Neutrophil (primary cell): ENCODE results near the gene KRTAP5-4.

Experiments used
- H3K27ac ChIP-seq: fragments of 200-600 bp; sonication (generic); 2 replicates; pipeline ENCODE4 v1.5.1; 2016; ENCODE audit warnings: mild to moderate bottlenecking, moderate library complexity
- H3K27me3 ChIP-seq: fragments of 200-600 bp; sonication (generic); 2 replicates; pipeline ENCODE4 v1.6.0; 2016; ENCODE audit warnings: mild to moderate bottlenecking
- H3K36me3 ChIP-seq: fragments of 200-600 bp; sonication (generic); 2 replicates; pipeline ENCODE4 v1.5.1; 2017
- H3K4me1 ChIP-seq, 2 experiments: fragments of 200-600 bp in 1 of 2; sonication (generic) in 1 of 2; 1 replicate in 1 of 2; 2 replicates in 1 of 2; pipeline versions ENCODE4 v1.5.1 to v1.6.1; 2013 to 2016; ENCODE audit warnings: low read depth in 1 of 2, low read length in 1 of 2, mild to moderate bottlenecking in 1 of 2, moderate library complexity in 1 of 2; ENCODE audit not compliant: control insufficient read depth in 1 of 2, insufficient read depth in 1 of 2
- H3K4me3 ChIP-seq, 2 experiments: fragments of 200-600 bp in 1 of 2; sonication (generic) in 1 of 2; 1 replicate in 1 of 2; 2 replicates in 1 of 2; pipeline ENCODE4 v1.5.1; 2013 to 2016; ENCODE audit warnings: low read depth in 1 of 2, low read length in 1 of 2, mild to moderate bottlenecking in 1 of 2, moderate library complexity in 1 of 2
- H3K9me3 ChIP-seq: fragments of 200-600 bp; sonication (generic); 2 replicates; pipeline ENCODE4 v1.5.1; 2016
- CTCF ChIP-seq: fragments of 200-600 bp; sonication (generic); IDR thresholded peaks from 2 replicates; pipeline ENCODE4 v1.5.1; 2016; ENCODE audit warnings: antibody characterized with exemption

Gene KRTAP5-4

GRCh38 chr11:1645357-1645821 lies 23.5 kb upstream of the KRTAP5-4 start:
- no peak overlapping the region for H3K4me3 ChIP-seq
- H3K4me1 ChIP-seq, result no peaks in the 10 kb centered on the region
- H3K27ac ChIP-seq, result no peak overlapping the region
- no peak for TF ChIP-seq CTCF
- H3K27me3 ChIP-seq, result peaks cover 21% of the 10 kb centered on the region
- no peaks in the 10 kb centered on the region for H3K36me3 ChIP-seq
- H3K9me3 ChIP-seq, result no peaks in the 10 kb centered on the region

GRCh38 chr11:1644601-1645356 lies 22.8 kb upstream of the KRTAP5-4 start:
- peaks cover 27% of the 10 kb centered on the region for H3K27me3 ChIP-seq
- H3K9me3 ChIP-seq, result no peaks in the 10 kb centered on the region
- no peak overlapping the region for H3K4me3 ChIP-seq
- no peak overlapping the region for H3K27ac ChIP-seq
- TF ChIP-seq CTCF, result no peak
- no peaks in the 10 kb centered on the region for H3K36me3 ChIP-seq
- no peaks in the 10 kb centered on the region for H3K4me1 ChIP-seq

GRCh38 chr11:1643146-1643690 lies 21.3 kb upstream of the KRTAP5-4 start:
- H3K27me3 ChIP-seq, result peaks cover 41% of the 10 kb centered on the region
- H3K36me3 ChIP-seq, result no peaks in the 10 kb centered on the region
- TF ChIP-seq CTCF, result no peak
- H3K9me3 ChIP-seq, result no peaks in the 10 kb centered on the region
- no peaks in the 10 kb centered on the region for H3K4me1 ChIP-seq
- H3K4me3 ChIP-seq, result no peak overlapping the region
- H3K27ac ChIP-seq, result no peak overlapping the region

GRCh38 chr11:1642288-1643145 lies 20.6 kb upstream of the KRTAP5-4 start:
- Histone ChIP-seq H3K4me1 (no peaks in the 10 kb centered on the region), H3K27ac (no peak overlapping the region), H3K4me3 (no peak overlapping the region), H3K36me3 (no peaks in the 10 kb centered on the region), H3K9me3 (no peaks in the 10 kb centered on the region), H3K27me3 (peaks cover 45% of the 10 kb centered on the region)
- no peak for TF ChIP-seq CTCF

GRCh38 chr11:1641096-1641495 lies 19.2 kb upstream of the KRTAP5-4 start:
- H3K4me3 ChIP-seq, result no peak overlapping the region
- H3K4me1 ChIP-seq, result no peaks in the 10 kb centered on the region
- H3K9me3 ChIP-seq, result no peaks in the 10 kb centered on the region
- H3K27me3 ChIP-seq, result peaks cover 45% of the 10 kb centered on the region
- no peaks in the 10 kb centered on the region for H3K36me3 ChIP-seq
- no peak for TF ChIP-seq CTCF
- H3K27ac ChIP-seq, result no peak overlapping the region
